Gastrocnemius medialis (tissue), 4 donors: ENCODE data around the gene GAGE10. TPM values are rescaled to one million over a fixed set of nuclear protein-coding genes. Genes with fewer than 3 reads are reported as not detected.
"Not testable (repeated sequence)": the region's sequence is repeated elsewhere in the genome, so short reads cannot be mapped to it uniquely, and the experiment has no call there.

Experiments used
- ATAC-seq, 2 donors: fragments of 150-250 bp; one replicate each; pipeline ENCODE4 v1.9.1; 2016
- DNase-seq, 2 donors: peaks; one replicate each; pipeline ENCODE4 v3.0.0-alpha.2; 2019
- H3K27ac ChIP-seq, 4 donors: fragments of 200-600 bp; sonication (generic); 1 replicate in 1 of 4; 2 replicates in 3 of 4; pipeline ENCODE4 v1.5.1; 2016 to 2018; ENCODE audit warnings: mild to moderate bottlenecking in 2 of 4, moderate library complexity in 1 of 4
- H3K27me3 ChIP-seq, 3 donors: fragments of 200-600 bp; sonication (generic) in 2 of 3; 1 replicate in 1 of 3; 2 replicates in 2 of 3; pipeline versions ENCODE4 v1.5.1 to v1.6.0; 2016 to 2019; ENCODE audit warnings: mild to moderate bottlenecking in 1 of 3, moderate library complexity in 1 of 3
- H3K36me3 ChIP-seq, 2 donors: fragments of 200-600 bp; sonication (generic) in 1 of 2; one replicate each; pipeline ENCODE4 v1.5.1; 2017 to 2018
- H3K4me1 ChIP-seq, 2 donors: fragments of 200-600 bp; sonication (generic) in 1 of 2; one replicate each; pipeline ENCODE4 v1.5.1; 2016 to 2017; ENCODE audit warnings: mild to moderate bottlenecking in 2 of 2
- H3K4me3 ChIP-seq, 4 donors: fragments of 200-600 bp; sonication (generic) in 3 of 4; 1 replicate in 1 of 4; 2 replicates in 3 of 4; pipeline ENCODE4 v1.5.1; 2016 to 2019; ENCODE audit warnings: mild to moderate bottlenecking in 2 of 4
- H3K9me3 ChIP-seq, 3 donors: fragments of 200-600 bp; sonication (generic) in 2 of 3; 1 replicate in 1 of 3; 2 replicates in 2 of 3; pipeline ENCODE4 v1.5.1; 2016 to 2019
- CTCF ChIP-seq, 5 experiments: fragments of 450-650 bp in 3 of 5; fragments of 200-600 bp in 2 of 5; sonication (generic) in 2 of 5; IDR thresholded peaks in 4 of 5; conservative IDR thresholded peaks in 1 of 5; 1 replicate in 4 of 5; 2 replicates in 1 of 5; pipeline ENCODE4 v1.5.1; 2016 to 2019; ENCODE audit warnings: antibody characterized with exemption in 5 of 5, mild to moderate bottlenecking in 3 of 5, moderate library complexity in 3 of 5
- POLR2A ChIP-seq, 2 donors: fragments of 450-650 bp; IDR thresholded peaks; one replicate each; pipeline ENCODE4 v1.6.1; 2017; ENCODE audit warnings: antibody characterized with exemption in 2 of 2, mild to moderate bottlenecking in 2 of 2, moderate library complexity in 2 of 2
- in situ Hi-C, 4 donors: fragments of 200-750 bp; cut with MboI; loops; one replicate each; pipeline versions ENCODE4 v1.15.0 to v1.8.0; 2017; ENCODE audit warnings: low sequenced_read_pairs in 4 of 4
- intact Hi-C: fragments of 100-400 bp; cut with DNase I; formaldehyde crosslinking; loops from one replicate; pipeline ENCODE4 v1.15.1; 2023; ENCODE audit warnings: low total_unique reads
- total RNA-seq, 4 donors: library from RNA; depleted of rRNA; stranded (reverse); fragments of >200 nt; gene quantifications; one replicate each; pipeline versions ENCODE4 v1.1.0 to v1.2.3, GENCODE V29; 2016

The GAGE10 gene
- total RNA-seq, 4 donors from 2014 or later: not detected

- TF ChIP-seq CTCF (IDR thresholded peaks at IDR 0.05 in 4 of 5, conservative IDR thresholded peaks at IDR 0.05 in 1 of 5): no peak
- no peak for ATAC-seq
- H3K4me3 ChIP-seq: no peak overlapping the region
These were observed 15.8 kb upstream of the GAGE10 start for GRCh38 chrX:49287665-49288064.

GRCh38 chrX:49290215-49290614 is 13.2 kb upstream of the GAGE10 start:
- ATAC-seq: no peak
- no peaks in the 10 kb centered on the region for H3K4me1 ChIP-seq
- in situ Hi-C loops: no loop called here

More at GRCh38 chrX:49287665-49288064, 15.8 kb upstream of the GAGE10 start:
- in situ Hi-C loops: no loop called here
- no peak overlapping the region for H3K27ac ChIP-seq
- intact Hi-C loops: no loop called here
- DNase-seq: no peak
- no peaks in the 10 kb centered on the region for H3K4me1 ChIP-seq
- no peaks in the 10 kb centered on the region for H3K27me3 ChIP-seq
- H3K9me3 ChIP-seq: no peaks in the 10 kb centered on the region
- peaks cover 0 to 11% of the 10 kb centered on the region in 2 donors for H3K36me3 ChIP-seq

GRCh38 chrX:49291615-49292337 is 11.7 kb upstream of the GAGE10 start:
- intact Hi-C loops (loop anchor here (5.0 kb wide), 3 partner anchors 461 to 586 kb away; partner anchors contain the start of gene USP27X), in situ Hi-C loops (no loop called here)
- DNase-seq: peak in 1 of 2 donors; percentile 28
- TF ChIP-seq POLR2A (IDR thresholded peaks at IDR 0.05) (no peak), CTCF (IDR thresholded peaks at IDR 0.05 in 4 of 5, conservative IDR thresholded peaks at IDR 0.05 in 1 of 5) (peak; percentile 16 to 62 (median 47))
- no peak overlapping the region for H3K27ac ChIP-seq
- H3K4me3 ChIP-seq: no peak overlapping the region
- H3K36me3 ChIP-seq: no peaks in the 10 kb centered on the region
- ATAC-seq: peak; percentile 50 to 61
- H3K27me3 ChIP-seq: no peaks in the 10 kb centered on the region
- H3K9me3 ChIP-seq: no peaks in the 10 kb centered on the region
- H3K4me1 ChIP-seq: no peaks in the 10 kb centered on the region

More at GRCh38 chrX:49290215-49290614, 13.2 kb upstream of the GAGE10 start:
- no peak for DNase-seq
- H3K4me3 ChIP-seq: no peak overlapping the region
- H3K36me3 ChIP-seq: peaks cover 0 to 11% of the 10 kb centered on the region in 2 donors
- intact Hi-C loops: loop anchor here (5.0 kb wide), 3 partner anchors 462 to 587 kb away; partner anchors contain the start of gene USP27X
- no peaks in the 10 kb centered on the region for H3K9me3 ChIP-seq
- H3K27me3 ChIP-seq: no peaks in the 10 kb centered on the region
- TF ChIP-seq CTCF (IDR thresholded peaks at IDR 0.05 in 4 of 5, conservative IDR thresholded peaks at IDR 0.05 in 1 of 5) (no peak), POLR2A (IDR thresholded peaks at IDR 0.05) (no peak)
- no peak overlapping the region for H3K27ac ChIP-seq

- Histone ChIP-seq H3K4me3 (no peak overlapping the region), H3K36me3 (no peaks in the 10 kb centered on the region), H3K9me3 (no peaks in the 10 kb centered on the region), H3K4me1 (no peaks in the 10 kb centered on the region), H3K27me3 (no peaks in the 10 kb centered on the region), H3K27ac (no peak overlapping the region)
- TF ChIP-seq POLR2A (IDR thresholded peaks at IDR 0.05): no peak
- no peak for TF ChIP-seq CTCF (IDR thresholded peaks at IDR 0.05 in 4 of 5, conservative IDR thresholded peaks at IDR 0.05 in 1 of 5)
- no peak for DNase-seq
- no peak for ATAC-seq
- intact Hi-C loops: loop anchor here (5.0 kb wide), 3 partner anchors 460 to 585 kb away; partner anchors contain the start of gene USP27X
- in situ Hi-C loops: no loop called here
These were observed 10.8 kb upstream of the GAGE10 start for GRCh38 chrX:49292400-49293362.

- in situ Hi-C loops, H3K4me3 ChIP-seq, H3K4me1 ChIP-seq, intact Hi-C loops, H3K9me3 ChIP-seq, DNase-seq, H3K36me3 ChIP-seq, H3K27ac ChIP-seq, ATAC-seq, H3K27me3 ChIP-seq: not testable (repeated sequence)
These were observed 4.2 kb upstream of the GAGE10 start for GRCh38 chrX:49299293-49299692.
